Tibial nerve (tissue), 3 donors: ENCODE data around the gene C9orf152.

Source experiments
- CTCF ChIP-seq, 5 experiments: fragments of 200-600 bp in 3 of 5; fragments of 450-650 bp in 2 of 5; sonication (generic) in 3 of 5; IDR thresholded peaks; one replicate each; pipeline ENCODE4 v1.5.1; 2016 to 2019; ENCODE audit warnings: antibody characterized with exemption in 5 of 5, mild to moderate bottlenecking in 3 of 5, moderate library complexity in 2 of 5
- POLR2A ChIP-seq, 2 donors: fragments of 450-650 bp; IDR thresholded peaks; one replicate each; pipeline ENCODE4 v1.6.1; 2017; ENCODE audit warnings: antibody characterized with exemption in 2 of 2, mild to moderate bottlenecking in 2 of 2, moderate library complexity in 2 of 2

GRCh38 chr9:110156902-110157301, 51.1 kb downstream of the C9orf152 start:
- no peak for TF ChIP-seq CTCF (IDR thresholded peaks at IDR 0.05)
- TF ChIP-seq POLR2A (IDR thresholded peaks at IDR 0.05), result no peak
